ENCODE results near the gene ARHGEF12.

ARHGEF12 gene

GRCh38 chr11:120432056-120433018 lies 96.1 kb downstream of the ARHGEF12 start:
- DNase-seq = no peak

DNA sequence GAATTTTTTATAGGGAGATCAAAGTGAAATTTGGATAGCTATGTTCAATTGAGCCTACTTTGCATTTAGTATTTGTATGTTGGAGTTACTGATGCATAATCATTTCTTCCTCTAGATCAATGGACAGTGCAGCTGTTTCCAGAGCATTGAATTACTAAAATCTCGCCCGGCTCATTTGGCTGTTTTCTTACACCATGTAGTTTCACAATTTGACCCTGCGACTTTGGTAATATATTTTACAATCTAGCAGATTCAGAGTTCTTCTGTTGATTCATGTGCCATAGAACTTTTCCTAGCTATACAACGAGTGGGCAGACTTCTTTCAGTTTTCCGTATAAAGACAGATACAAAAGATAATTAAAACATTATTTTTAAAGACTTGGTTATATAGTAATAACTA lies 105.4 kb downstream of the ARHGEF12 start:
- no peak for DNase-seq

GRCh38 chr11:120442031-120442430 lies 105.8 kb downstream of the ARHGEF12 start:
- no peak for DNase-seq

DNA sequence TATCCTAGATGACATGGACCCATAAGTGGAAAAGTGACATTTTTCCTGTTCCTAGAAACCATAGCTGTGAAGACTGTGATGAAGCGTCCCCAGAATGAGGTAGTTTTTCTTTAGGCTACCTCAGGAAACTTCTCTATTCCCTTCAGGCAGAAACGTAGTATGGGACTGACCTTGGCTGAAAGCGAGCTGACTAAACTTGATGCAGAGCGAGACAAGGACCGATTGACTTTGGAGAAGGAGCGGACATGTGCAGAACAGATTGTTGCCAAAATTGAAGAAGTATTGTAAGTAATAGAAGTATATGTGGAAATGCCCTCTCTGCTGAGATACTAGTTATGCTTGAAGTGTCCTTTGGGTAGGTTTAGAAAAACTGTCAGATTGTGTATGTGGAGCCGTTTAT lies 110.6 kb downstream of the ARHGEF12 start:
- DNase-seq = no peak

- no peak for DNase-seq
Measured at GRCh38 chr11:120448240-120448639, 112.0 kb downstream of the ARHGEF12 start.

- no peak for DNase-seq
Measured at GRCh38 chr11:120455487-120455886, 119.3 kb downstream of the ARHGEF12 start.

DNA sequence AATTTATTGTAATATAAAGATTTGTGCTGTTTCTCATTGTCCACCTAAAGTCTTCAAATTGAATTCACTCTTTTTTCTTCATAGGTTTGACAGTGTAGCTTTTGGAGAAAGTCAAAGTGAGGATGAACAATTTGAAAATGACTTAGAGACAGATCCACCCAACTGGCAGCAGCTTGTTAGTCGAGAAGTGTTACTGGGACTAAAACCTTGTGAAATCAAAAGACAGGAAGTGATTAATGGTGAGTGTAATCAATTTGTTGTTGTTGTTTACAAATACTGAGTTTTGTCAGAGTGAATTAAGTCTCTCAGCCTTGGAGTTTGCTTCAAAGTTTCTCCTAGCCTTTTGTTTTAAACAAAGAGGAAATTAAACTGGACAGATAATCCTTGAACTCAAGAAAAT lies 121.8 kb downstream of the ARHGEF12 start:
- DNase-seq = no peak

GRCh38 chr11:120462825-120463224 lies 126.6 kb downstream of the ARHGEF12 start:
- DNase-seq = no peak

DNA sequence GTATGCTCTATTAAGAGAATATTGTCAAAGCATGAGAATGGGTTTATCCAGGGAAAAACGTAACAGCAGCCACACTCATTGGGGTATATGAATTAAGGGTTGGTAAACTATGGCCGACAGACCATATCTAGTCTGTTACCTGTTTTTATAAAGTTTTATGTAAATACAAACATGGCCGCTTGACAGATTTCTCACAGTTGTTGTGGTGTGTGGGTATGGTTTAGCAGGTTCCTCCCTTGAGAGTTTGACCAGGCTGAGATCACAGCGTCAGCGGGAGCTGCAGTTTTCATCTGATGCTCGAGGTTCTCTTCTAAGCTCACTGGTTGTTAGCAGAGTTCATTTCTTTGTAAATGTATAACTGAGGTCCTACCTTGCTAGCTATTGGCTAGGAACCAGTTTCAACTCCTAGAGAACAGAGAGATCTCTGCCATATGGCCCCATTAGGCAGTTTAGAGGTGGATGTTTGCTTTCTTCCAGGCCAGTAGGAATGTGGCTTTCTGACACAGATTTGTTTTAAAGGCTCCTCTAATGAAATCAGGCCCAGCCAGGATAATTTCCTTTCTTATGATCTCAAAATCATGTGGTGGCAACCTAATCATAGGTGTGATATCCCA lies 129.8 kb downstream of the ARHGEF12 start:
- DNase-seq = no peak

- DNase-seq = no peak
Measured at GRCh38 chr11:120467627-120468026, 131.4 kb downstream of the ARHGEF12 start.

GRCh38 chr11:120471131-120471530 lies 134.9 kb downstream of the ARHGEF12 start:
- no peak for DNase-seq

GRCh38 chr11:120471994-120472393 lies 135.8 kb downstream of the ARHGEF12 start:
- no peak for DNase-seq

GRCh38 chr11:120473503-120473902 lies 137.3 kb downstream of the ARHGEF12 start:
- no peak for DNase-seq

- no peak for DNase-seq
Measured at GRCh38 chr11:120482149-120482548, 145.9 kb downstream of the ARHGEF12 start.

DNA sequence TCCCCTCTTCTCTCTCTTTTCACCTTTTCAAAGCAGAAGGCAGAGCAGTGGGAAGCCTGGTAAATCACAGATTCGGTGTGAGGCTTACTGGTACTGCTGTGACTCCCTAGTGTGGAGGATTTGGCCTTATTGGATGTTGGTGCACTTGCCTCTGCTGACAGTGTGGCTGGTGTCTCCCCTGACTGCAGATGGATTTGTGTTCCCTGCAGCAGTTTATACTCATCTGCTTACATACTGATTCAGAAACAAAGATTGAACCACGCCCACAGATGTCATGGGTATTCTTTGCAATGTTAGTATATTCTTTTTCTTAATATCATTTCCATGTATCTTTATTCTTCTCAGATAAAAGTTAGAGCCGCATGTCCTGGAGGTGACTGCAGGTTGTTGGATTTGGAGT lies 148.5 kb downstream of the ARHGEF12 start:
- DNase-seq = no peak

DNA sequence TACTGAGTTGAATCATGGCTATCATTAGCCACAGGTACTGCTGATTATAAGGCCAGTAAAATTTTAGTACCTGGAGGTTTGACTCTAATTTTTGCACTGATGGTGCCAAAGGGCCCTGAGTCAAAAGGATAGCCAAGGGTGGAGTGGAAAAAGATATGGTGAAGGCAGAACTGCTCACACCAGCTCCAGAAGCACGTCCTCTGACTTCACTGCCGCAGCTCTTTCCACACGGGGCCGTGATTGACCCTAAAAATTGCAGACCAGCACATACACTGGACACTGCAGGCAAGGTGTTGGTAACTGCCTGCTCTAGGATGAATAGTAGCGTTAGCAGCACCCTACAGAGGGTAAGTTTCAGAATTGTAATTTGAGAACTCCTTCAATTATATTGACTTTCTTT lies 149.9 kb downstream of the ARHGEF12 start:
- DNase-seq = no peak

DNA sequence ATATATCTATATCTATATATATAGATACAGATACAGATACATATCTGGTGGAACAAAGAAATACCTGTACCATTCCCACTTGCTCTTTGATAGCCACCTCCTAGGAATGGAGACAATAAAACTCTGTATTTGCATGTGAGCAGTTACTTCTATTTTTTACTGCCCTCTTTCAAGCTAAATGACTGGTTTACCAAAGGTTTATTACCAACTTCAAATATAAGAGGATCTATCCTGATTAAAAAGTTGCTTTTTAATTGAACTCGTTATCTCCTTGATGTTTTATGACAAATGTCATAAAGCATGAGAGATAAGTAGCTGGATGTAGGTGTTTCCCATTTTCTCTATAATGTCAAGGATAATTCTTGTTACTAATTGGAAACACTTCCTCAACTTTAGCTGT lies 153.6 kb downstream of the ARHGEF12 start:
- DNase-seq = no peak

- no peak for DNase-seq
Measured at GRCh38 chr11:120492486-120492885, 156.3 kb downstream of the ARHGEF12 start.

DNA sequence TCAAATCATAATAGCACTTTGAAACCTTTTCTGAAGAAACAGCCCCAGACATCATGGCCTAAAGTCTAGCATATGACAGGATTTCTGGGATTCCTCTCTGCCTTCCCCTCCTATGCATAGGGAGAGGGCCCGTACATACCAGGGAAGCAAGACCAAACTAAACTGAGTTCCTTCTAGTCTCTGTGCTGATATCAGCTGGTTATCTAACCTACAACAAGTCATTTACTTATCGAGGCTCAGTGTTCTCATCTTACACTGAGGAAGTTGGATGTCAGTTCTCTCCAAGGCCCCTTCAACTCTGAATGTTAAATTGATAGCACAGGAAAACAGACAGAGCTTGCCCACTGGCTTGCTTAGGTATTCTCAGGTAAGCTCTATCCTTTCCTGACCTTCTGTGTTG lies 158.4 kb downstream of the ARHGEF12 start:
- no peak for DNase-seq

- no peak for DNase-seq
Measured at GRCh38 chr11:120499088-120499487, 162.9 kb downstream of the ARHGEF12 start.

- DNase-seq = no peak
Measured at GRCh38 chr11:120499859-120500258, 163.6 kb downstream of the ARHGEF12 start.

GRCh38 chr11:120500414-120501071 lies 164.3 kb downstream of the ARHGEF12 start:
- DNase-seq = no peak

GRCh38 chr11:120501440-120501839 lies 165.2 kb downstream of the ARHGEF12 start:
- DNase-seq = no peak

Measured in GF-D8 (cell line).